RPMI7951 (cell line): Measurements from ENCODE around the gene TNC. TPM values are rescaled to one million over a fixed set of nuclear protein-coding genes. Genes with fewer than 3 reads are reported as not detected.
A peak's percentile ranks its signal among the peaks of the same experiment; 100 is the strongest.
"Not testable (repeated sequence)": the region's sequence is repeated elsewhere in the genome, so short reads cannot be mapped to it uniquely, and the experiment has no call there.

Experiments used
- DNase-seq: peaks from one replicate; pipeline ENCODE4 v3.0.0-alpha.2; 2012; ENCODE audit warnings: low read depth
- total RNA-seq: library from RNA; depleted of rRNA; stranded (reverse); fragments of >200 nt; shearing (Covaris generic); gene quantifications from 2 replicates; pipeline ENCODE4 v1.2.3, GENCODE V29; 2014

Gene TNC
- total RNA-seq, 1 experiment from 2014 or later: 188 TPM

DNA sequence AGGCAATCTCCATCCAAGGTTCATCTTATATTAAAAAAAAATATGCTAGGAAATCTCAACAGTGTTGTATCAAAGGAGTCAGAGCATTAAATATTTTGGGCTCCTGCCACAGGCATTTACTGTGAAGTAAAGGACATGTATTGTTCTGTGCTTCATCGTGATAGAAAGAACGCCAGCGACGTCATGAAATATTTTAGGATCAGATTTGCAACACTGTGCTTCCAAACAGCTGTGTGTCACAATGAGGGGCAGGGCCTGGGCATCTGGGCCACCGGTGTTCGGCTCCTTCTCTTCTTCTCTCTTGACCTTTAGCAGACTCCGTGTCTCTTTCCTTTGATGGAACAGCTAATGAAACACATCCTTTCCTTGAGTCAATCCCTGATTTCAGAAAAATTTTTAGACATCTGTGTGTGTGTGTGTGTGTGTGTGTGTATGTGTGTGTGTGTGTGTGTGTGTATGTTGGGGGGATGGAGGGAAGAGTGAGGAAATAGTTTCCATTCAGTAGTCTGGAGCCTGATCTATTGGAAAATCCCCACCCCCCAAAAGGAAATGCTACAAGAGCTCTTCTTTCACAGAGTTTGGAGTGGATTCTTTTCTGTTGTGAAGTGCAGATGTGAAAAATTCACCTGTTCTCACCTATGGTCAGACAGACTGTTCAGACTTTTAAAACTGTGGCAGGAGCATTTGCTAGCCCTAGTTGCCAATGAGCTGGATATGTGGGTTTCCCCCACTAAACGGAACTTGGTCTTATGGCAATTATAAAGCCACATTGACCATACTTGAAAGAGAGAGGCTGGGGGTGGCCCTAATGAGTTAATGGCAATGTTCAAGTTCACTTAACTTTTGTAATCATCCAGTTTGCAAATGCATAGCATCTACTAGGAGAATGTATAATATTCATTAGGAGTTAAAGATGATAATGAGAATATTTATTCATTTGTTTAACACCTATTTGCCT, 18.1 kb upstream of the TNC start:
- DNase-seq: peak; percentile 52

DNA sequence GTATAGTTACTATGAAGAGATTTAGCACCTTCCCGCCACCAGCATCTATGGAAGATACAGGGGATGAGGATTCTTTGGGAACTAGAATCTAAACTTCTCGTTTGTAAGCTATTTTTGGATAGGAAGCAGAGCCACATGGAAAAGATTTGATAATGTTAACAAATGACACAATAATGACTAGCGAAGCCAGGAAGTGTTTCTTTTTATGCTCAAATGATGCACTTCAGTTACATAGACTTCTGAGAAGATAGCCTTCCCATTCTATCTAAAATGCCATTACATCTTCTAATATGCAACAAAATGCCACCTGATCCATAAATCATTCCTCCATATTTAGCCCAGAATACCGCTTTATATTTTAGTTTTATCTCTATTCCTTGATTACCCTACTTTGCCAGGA, 17.0 kb upstream of the TNC start:
- peak; percentile 20 for DNase-seq

DNA sequence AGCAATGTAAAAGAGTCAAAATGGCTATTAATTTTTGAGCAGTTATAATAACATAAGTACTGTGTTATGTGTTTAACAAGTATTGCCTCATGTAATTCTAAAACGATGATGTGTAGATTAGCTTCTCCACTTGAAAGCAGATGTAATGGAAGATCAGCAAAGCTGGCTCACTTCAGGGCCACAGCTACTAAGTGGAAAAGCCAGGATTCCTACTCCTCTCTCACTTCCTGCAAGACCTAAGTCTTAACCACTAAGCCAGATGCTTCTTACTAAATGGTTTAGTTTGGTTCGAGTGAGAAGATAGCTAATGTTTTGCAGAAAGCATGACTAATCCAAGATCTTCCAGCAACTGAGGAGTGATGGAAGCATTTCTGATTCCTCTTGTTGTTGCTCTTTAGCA, 15.7 kb upstream of the TNC start:
- peak; percentile 84 for DNase-seq

DNA sequence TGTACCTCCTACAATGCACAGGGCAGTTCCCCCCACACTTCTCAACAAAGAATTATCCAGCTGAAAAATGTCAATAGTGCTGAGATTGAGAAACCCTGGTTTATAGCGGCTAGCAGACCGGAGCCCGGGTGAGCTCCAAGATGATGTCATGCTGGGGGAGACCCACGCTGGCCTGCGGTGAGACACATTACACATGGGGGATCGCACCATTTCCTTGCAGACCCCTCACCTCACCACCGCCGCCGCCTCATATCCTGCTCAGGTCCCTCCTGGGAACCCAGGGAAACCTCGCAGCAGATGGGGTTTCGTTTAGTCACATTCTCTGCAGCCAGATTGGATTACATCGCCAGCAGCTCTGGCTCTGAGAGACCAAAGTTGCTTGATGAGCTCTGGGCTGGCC, 14.7 kb upstream of the TNC start:
- DNase-seq: no peak

DNA sequence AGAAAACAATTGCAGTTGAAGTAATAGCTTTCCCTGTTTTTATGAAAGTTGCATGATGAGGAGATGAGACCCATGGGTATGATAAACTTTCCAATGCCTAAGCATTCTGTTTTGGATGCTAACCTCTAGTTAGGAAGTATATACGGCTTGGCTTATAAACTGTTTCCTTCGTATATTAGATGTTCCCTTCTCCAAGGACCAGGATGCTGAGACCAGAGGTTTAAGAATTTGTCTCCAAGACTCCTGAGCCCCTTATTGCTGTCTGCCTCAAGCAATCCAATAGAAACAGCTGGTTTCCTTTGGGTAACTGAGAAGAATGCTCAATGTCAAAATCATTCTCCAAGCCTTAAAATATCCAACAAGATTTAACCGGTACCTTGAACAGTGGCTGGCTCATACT, 12.2 kb upstream of the TNC start:
- DNase-seq: no peak

DNA sequence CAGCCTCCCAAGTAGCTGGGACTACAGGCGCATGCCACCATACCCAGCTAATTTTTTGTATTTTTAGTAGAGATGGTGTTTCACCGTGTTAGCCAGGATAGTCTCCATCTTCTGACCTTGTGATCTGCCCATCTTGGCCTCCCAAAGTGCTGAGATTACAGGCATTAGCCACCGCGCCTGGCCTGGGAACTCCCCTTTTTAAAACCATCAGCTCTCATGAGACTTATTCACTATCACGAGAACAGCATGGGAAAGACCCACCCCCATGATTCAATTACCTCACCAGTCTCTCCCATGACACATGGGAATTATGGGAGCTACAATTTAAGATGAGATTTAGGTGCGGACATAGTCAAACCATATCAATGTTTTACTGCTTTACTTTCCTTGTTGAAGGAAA, 10.8 kb upstream of the TNC start:
- not testable (repeated sequence) for DNase-seq

DNA sequence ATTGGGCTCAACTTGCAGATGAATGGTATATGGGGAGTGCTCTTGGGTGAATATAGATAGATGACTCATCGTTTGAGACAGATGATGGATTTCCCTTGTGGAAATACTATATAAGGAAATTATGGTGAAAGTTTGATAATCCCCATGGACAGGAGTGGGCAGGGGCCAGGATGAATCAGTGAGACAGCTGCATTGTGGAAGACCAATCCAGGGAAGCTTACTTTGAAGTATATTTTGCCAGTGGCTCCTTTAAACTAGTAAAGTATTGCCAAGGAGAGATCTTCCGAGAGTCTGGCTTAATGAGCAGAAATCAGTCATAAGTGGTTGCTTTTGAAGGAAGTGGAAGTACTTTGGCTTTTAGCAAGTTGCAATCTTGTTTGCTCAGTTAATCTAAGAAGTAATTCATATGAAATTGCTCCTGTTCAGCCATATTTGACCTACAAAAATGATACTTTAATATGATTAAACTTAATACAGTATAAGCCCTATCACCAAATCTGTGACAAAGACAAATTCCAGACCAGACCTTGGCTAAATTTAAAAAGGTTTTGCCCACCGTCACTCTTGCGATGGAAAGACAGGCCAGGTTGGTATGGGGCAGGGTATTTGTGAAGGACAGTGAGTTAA, 9.3 kb upstream of the TNC start:
- peak; percentile 94 for DNase-seq

DNA sequence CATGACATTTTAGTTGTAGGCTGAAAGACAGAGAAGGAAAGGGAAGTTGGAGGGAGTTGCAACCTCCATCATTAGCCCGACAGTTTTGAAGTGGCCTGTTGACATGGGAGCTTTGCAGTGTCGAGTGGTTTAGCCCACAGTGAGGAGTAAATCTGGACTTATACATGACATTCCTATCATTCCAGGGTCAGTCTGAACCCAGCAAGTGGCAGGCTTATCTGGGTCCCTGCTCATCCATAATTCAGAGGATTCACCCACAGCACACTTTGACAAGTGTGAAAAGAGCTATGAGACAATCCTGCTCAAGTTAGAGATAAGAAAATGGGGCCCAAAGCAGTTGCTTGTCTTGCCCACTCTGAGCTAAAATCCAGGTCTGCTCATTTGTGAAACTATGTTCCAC, 8.4 kb upstream of the TNC start:
- DNase-seq: peak; percentile 47

DNA sequence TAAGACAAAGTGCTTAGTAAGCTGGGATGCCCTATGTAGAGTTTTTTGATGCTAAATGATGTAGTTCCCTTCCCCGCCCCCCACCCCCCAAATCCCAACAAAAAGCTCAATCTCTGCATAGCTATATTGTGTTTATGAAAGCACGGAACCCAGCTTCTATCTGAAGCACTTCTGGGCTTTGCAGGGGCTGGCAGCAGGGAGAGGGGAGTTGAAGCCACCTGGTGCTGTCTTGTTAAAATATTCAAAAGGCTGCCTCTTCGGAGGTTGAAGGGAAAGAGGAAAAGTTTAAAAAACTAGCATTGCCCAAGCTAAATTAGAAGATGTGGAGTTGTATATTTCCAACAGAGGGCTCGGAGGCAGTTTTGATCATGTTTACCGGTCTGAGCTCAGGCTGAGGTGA, 5.0 kb upstream of the TNC start:
- no peak for DNase-seq

DNA sequence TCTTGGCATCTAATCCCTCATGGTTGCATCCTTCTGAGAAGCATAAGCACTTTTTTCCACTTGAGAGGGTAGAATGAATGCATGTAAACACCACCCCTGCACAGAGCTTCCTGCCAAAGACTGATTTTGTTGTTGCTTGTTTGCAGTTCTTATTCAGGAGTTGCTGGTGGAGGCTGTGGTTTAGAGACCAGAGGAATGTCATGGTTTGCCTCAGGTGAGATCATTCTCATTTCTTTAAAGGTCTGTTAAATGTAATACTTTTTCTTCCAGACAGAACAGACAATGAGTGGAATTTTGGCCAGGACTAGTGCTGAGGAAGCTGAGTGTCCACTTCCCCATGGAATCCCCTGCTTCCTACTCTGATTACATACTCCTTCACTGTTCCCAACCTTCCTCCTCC, 3.2 kb upstream of the TNC start:
- peak; percentile 76 for DNase-seq

DNA sequence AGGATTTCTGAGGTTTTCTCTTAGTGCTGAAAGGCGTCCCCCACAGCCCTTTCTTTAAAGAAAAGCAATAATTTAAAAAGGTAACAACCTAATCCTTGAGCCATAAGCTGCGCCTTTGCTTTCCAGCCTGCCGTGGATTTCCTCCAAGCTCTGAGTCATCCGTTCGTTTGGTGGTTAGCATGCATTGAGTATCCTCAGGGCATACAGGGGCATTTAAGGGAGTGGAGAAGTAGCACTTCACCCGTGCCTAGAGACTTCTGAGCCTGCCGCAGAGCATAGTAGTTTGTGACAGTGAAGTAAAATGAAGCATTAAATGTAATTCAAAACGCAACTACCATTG, 892 bp upstream of the TNC start:
- DNase-seq: peak; percentile 98

DNA sequence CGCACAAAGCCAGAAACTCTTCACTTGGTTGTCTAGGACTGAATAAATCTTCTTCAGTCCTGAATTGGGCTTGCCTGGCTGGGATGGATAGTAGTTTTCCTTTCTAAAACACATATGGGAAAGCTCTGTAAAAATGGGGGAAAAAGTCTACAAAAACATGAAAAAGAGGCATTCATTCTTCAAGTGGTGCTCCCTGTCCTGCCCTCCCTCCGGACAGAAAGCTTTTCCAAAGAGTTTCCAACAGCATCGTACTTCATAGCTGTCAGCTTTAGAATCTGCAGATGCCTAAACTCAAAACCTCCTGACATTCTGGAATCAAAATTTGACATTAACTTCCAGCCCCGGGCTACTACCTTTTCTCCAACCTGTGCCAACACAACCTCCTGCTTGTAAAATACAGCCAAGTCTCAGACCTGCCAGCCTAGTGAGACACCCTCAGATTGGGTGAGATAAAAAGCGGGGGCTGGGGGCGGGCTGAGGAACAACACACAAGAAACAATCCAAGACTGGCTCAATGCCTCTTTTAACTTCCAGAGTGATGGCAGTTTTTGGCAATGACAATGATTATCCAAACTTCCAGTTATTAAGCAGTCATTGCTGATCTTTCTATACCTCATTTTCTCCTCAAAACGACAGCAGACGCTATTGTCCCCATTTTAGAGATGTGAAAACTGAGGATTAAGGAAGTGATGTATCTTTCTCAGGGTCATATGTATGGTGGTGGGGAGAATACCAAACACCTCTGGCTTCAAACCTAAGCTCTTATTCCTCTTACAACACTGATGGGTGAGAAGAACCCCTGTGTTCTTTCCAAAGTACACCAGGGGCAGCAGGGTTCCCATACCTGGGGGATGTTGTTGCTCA, 1.3 kb downstream of the TNC start:
- no peak for DNase-seq

DNA sequence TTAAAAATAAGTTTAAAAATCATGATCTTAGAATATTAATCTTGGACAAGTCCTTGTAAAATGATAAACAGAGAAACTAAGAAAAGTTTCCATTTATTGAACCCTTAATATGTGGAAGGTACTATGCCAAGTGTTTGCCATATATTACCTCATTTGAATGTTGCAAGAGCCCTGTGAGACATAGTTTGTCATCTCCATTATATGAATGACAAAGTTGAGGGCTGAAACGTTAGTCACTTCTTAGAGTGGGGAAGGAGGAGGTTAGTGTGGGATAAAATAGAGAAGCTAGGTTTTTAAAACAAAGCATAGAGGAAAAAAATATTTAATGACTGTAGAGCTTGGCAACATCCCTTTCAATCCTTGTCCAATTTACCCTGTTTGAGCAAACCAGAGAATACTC, 2.0 kb downstream of the TNC start:
- peak; percentile 73 for DNase-seq

DNA sequence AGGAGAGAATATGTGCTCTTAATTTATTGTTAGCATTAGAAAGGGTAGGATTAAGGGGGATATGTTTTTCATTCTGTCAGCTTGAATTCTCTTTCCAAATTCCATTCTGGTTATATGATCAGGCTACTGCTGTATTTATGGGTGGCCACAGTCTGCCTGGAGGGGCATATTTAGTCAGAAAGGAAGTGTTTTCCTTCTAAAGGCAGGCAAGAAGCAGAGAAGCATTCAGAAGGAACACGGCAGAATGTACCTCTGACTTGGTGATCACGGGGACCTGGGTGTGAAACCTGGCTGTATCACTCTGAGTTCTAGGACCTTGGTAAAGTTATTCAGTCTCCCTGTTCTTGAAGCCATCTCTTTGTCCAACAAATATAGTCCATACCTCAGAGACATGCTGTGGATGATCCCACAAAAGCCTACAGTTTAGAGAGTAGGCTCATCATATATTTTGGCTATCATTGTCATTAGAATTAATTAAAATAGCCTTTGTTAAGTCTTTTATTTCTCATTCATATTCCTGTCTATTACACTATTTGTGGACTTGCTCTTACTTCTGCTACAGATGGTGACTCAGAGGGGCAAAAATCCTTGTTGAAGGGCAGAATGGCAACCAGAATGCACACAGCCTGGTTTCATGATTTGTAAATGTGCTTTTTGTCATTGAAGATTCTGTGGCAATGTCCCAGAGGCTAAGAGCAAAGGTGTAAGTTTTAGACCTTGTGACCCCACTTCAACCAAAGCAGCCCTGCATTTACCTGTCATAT, 2.7 kb downstream of the TNC start:
- DNase-seq: peak; percentile 77

DNA sequence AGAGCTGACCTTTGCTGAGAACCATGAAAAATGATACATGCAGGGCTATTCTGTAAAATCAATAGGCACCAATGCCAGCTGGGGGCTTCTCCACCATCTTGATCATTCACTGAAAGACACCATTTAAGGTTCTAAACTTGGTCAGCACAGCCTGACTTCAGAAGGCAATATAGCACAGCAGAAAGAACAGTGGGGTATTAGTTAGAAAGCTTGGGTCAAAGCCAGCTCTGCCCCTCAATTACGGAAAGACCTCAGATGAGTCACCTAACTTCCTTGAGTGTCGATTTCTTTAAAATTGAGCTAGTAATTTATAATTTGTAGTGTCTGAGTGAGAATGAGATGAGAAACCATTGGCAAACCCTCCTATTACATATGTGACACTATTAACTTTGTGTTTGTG, 3.4 kb downstream of the TNC start:
- peak; percentile 59 for DNase-seq

DNA sequence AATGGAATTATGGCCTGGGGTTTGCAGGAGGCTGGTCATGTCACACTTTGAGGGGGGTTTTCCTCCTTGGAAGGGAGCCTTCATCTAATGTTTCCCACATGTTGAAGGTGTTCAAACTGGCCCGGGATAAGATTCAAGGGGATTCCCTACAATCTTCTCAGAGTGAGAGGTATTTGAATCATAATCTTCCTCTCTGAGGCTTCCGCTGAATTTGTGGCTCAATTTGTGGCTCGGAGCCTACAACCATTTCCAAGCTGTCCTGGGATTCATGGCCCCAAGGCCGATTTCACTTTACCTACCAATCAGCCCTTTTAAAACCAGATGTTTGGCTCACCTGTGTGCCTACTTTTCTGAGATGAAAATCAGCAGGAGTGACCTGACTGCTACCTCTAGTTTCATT, 3.9 kb downstream of the TNC start:
- DNase-seq: peak; percentile 58

DNA sequence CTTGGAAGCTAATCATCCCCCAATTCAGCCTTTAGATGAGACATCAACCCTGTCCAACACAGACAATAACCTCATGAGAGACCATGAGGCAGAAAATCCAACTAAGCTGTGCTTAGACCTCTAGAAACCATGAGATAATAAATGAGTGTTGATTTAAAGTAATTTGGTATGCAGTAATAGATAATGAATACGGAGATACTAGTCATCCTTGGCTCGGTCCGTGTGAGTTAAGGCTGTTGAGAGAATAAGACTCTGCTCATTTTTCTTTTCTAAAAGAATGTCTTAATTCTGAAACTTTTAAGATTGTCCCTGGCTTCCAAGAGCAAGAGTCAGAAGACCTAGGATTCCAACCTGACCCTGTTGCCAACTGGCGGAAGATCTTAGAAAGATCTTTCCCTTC, 6.1 kb downstream of the TNC start:
- no peak for DNase-seq

DNA sequence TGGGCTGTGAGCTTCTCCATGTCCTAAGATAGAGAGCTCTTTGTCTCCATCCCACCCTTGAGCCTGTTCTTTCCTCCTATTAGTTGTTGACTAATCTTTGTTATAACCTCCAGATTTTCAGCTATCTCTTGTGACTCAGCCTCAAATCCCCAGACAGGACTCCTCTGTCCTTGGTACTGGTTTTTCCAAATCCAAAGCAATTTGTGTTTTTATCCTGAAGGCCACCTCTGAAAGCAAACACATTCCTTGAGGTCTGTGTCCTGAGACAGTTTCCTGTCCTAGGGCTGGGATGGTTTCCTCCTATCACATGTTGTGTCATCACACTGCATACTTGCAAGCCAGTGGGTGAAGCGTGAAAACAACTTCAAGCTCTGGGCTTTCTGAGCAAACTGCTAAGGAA, 8.5 kb downstream of the TNC start:
- DNase-seq: peak; percentile 88

DNA sequence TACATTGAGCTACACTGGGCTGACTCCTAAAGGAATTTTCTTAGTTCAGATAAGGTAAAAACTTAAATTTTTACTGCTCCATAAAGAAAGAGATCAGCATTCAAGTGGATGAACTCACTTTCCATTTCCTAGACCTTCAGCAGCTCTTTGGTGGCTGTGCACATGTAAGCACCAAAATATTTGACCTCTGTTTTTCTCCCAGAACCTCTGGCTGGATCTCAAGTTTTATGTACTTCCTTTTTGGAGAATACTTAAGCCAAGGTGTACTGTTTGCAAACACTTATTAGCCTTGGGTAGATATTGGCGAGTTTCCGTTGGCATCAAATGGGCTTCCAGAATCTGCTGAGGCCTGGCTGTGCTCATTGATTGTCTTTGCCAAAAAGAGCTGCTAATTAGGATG, 10.3 kb downstream of the TNC start:
- no peak for DNase-seq

DNA sequence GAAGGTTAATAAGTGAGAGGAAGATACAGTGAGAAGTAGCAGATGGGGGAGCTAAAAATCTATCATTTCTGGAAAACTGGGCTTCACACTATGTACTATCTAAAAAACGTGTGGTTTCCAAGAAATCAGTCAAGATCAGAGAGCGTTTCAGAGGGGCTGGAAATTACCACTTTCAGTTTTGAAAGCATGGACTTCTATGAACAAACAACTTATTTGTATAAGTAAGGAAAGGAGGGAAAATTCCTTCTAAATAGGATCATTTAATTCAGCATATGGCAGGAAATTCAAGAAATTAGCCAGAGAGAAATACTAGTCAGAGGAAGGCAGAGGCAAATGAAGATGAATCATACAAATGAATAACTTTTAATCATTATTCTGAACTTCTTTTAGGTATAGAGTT, 11.3 kb downstream of the TNC start:
- peak; percentile 52 for DNase-seq

DNA sequence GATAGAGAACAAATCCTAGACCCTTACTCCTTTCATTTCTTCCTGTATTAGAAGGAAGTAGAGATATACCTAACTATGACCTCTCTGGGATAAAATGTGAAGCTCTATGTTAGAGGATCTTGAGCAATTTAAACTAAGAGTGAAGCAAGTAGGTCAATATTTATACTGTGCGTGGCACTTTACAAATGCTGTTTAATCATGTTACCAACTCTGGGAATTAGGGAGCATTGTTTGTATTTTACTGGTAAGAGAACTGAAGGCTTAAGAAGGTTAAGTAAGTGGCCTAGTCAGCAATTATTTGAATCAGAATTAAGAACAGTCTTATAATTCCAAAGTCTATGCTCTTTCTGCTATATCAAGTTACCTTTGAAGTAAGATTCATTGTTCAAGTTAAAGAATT, 12.0 kb downstream of the TNC start:
- no peak for DNase-seq

DNA sequence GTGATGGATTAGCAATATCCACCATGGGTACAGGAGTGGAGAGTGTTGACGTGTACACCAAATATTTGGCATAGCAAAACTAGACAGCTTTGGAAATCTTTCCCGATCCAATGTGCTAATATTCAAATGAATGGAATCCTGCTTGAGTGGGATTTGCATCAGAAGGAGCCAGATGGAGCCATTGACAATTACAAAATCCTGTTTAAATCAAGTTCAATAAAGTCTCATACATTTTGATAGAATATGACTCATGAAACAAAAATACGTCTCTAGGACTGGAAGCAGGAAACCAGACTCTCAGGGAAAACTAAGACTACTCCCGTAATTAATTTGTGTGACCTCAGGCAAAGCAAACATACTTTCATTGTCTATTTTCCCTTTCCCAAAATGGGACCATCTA, 13.0 kb downstream of the TNC start:
- peak; percentile 71 for DNase-seq
